Measurements from ENCODE around the gene GCK.
"Not testable (repeated sequence)": the region's sequence is repeated elsewhere in the genome, so short reads cannot be mapped to it uniquely, and the experiment has no call there.

Gene GCK

GRCh38 chr7:44126574-44126973, 62.7 kb downstream of the GCK start:
- H3K79me1 ChIP-seq (ENCODE audit: low read length); H4K8ac ChIP-seq (ENCODE audit: low read depth, low read length); H3K4me3 ChIP-seq (ENCODE audit: low read length); H3K23ac ChIP-seq (ENCODE audit: low read length); H2AK5ac ChIP-seq (ENCODE audit: low read length); H3K18ac ChIP-seq (ENCODE audit: low read length); H3K27ac ChIP-seq (ENCODE audit: low read depth, low read length); H3K56ac ChIP-seq (ENCODE audit: low read length); H3K4me2 ChIP-seq (ENCODE audit: low read length); H2BK15ac ChIP-seq (replicated peaks; ENCODE audit: low read depth); H4K5ac ChIP-seq (ENCODE audit: low read length); H2BK5ac ChIP-seq (ENCODE audit: low read length); DNase-seq; H3K27me3 ChIP-seq (ENCODE audit: insufficient read depth, low read length, poor library complexity); H2BK120ac ChIP-seq (ENCODE audit: low read depth, low read length); H3K9ac ChIP-seq (ENCODE audit: low read length); H3K79me2 ChIP-seq (ENCODE audit: control insufficient read depth, insufficient read depth, low read length); H3K4ac ChIP-seq (ENCODE audit: low read depth, low read length); H3K4me1 ChIP-seq (ENCODE audit: control insufficient read depth, low read depth, low read length); H3K36me3 ChIP-seq (ENCODE audit: control insufficient read depth, insufficient read depth, low read length): not testable (repeated sequence)
- no CpG with 5 or more reads among the region's 4 CpGs for WGBS (ENCODE audit: extremely low coverage, insufficient coverage, low lambda C conversion rate)

GRCh38 chr7:44124822-44125202, 64.4 kb downstream of the GCK start:
- H4K8ac ChIP-seq (ENCODE audit: low read depth, low read length) = no peak overlapping the region
- H3K56ac ChIP-seq (ENCODE audit: low read length) = no peak overlapping the region
- H3K4me2 ChIP-seq (ENCODE audit: low read length) = no peak overlapping the region
- no peak overlapping the region for H3K27ac ChIP-seq (ENCODE audit: low read depth, low read length)
- no peak overlapping the region for H4K5ac ChIP-seq (ENCODE audit: low read length)
- no peak overlapping the region for H3K18ac ChIP-seq (ENCODE audit: low read length)
- no peak overlapping the region for H2BK5ac ChIP-seq (ENCODE audit: low read length)
- H3K27me3 ChIP-seq (ENCODE audit: insufficient read depth, low read length, poor library complexity) = no peaks in the 10 kb centered on the region
- no CpG with 5 or more reads among the region's 6 CpGs for WGBS (ENCODE audit: extremely low coverage, insufficient coverage, low lambda C conversion rate)
- H2AK5ac ChIP-seq (ENCODE audit: low read length) = no peak overlapping the region
- H3K36me3 ChIP-seq (ENCODE audit: control insufficient read depth, insufficient read depth, low read length) = peaks cover 2% of the 10 kb centered on the region
- no peak for DNase-seq
- no peak overlapping the region for H3K9ac ChIP-seq (ENCODE audit: low read length)
- H3K4ac ChIP-seq (ENCODE audit: low read depth, low read length) = no peak overlapping the region
- no peak overlapping the region for H2BK15ac ChIP-seq (replicated peaks; ENCODE audit: low read depth)
- no peak overlapping the region for H2BK120ac ChIP-seq (ENCODE audit: low read depth, low read length)
- H3K4me1 ChIP-seq (ENCODE audit: control insufficient read depth, low read depth, low read length) = no peaks in the 10 kb centered on the region
- no peak overlapping the region for H3K4me3 ChIP-seq (ENCODE audit: low read length)
- no peak overlapping the region for H3K23ac ChIP-seq (ENCODE audit: low read length)
- peaks cover 13% of the 10 kb centered on the region for H3K79me1 ChIP-seq (ENCODE audit: low read length)
- peaks cover 14% of the 10 kb centered on the region for H3K79me2 ChIP-seq (ENCODE audit: control insufficient read depth, insufficient read depth, low read length)

- Histone ChIP-seq H2BK15ac (replicated peaks; ENCODE audit: low read depth) (no peak within 1 kb of the TSS), H3K18ac (ENCODE audit: low read length) (peak within 1 kb of the TSS; percentile 15), H3K79me1 (ENCODE audit: low read length) (peaks cover 21% of the 10 kb centered on the region), H3K4me1 (ENCODE audit: control insufficient read depth, low read depth, low read length) (no peaks in the 10 kb centered on the region), H4K5ac (ENCODE audit: low read length) (no peak within 1 kb of the TSS), H3K4ac (ENCODE audit: low read depth, low read length) (no peak within 1 kb of the TSS), H4K8ac (ENCODE audit: low read depth, low read length) (no peak within 1 kb of the TSS), H2AK5ac (ENCODE audit: low read length) (peak within 1 kb of the TSS; percentile 6), H3K79me2 (ENCODE audit: control insufficient read depth, insufficient read depth, low read length) (peaks cover 20% of the 10 kb centered on the region), H3K23ac (ENCODE audit: low read length) (no peak within 1 kb of the TSS), H3K4me3 (ENCODE audit: low read length) (peak within 1 kb of the TSS; percentile 84), H3K9ac (ENCODE audit: low read length) (peak within 1 kb of the TSS; percentile 89), H2BK120ac (ENCODE audit: low read depth, low read length) (no peak within 1 kb of the TSS), H3K36me3 (ENCODE audit: control insufficient read depth, insufficient read depth, low read length) (peaks cover 2% of the 10 kb centered on the region), H3K27me3 (ENCODE audit: insufficient read depth, low read length, poor library complexity) (no peaks in the 10 kb centered on the region), H3K27ac (ENCODE audit: low read depth, low read length) (peak within 1 kb of the TSS; percentile 33), H3K56ac (ENCODE audit: low read length) (peak within 1 kb of the TSS; percentile 97), H2BK5ac (ENCODE audit: low read length) (no peak within 1 kb of the TSS), H3K4me2 (ENCODE audit: low read length) (peak within 1 kb of the TSS; percentile 96)
- no CpG with 5 or more reads among the region's 86 CpGs for WGBS (ENCODE audit: extremely low coverage, insufficient coverage, low lambda C conversion rate)
- peak; percentile 98 for DNase-seq
Measured at GRCh38 chr7:44123190-44124003, 65.8 kb downstream of the GCK start, which contains the start of gene POLD2. POLD2 (minus strand) TSS chr7:44123548; CDS start chr7:44122053, 1,495 bp downstream.

GRCh38 chr7:44122529-44122928, 66.7 kb downstream of the GCK start:
- Histone ChIP-seq H3K56ac (ENCODE audit: low read length) (peak overlapping the region; percentile 97), H3K4me1 (ENCODE audit: control insufficient read depth, low read depth, low read length) (no peaks in the 10 kb centered on the region), H3K79me2 (ENCODE audit: control insufficient read depth, insufficient read depth, low read length) (peaks cover 20% of the 10 kb centered on the region), H3K4ac (ENCODE audit: low read depth, low read length) (no peak overlapping the region), H2BK120ac (ENCODE audit: low read depth, low read length) (no peak overlapping the region), H3K27me3 (ENCODE audit: insufficient read depth, low read length, poor library complexity) (no peaks in the 10 kb centered on the region), H3K23ac (ENCODE audit: low read length) (no peak overlapping the region), H4K8ac (ENCODE audit: low read depth, low read length) (no peak overlapping the region), H3K4me2 (ENCODE audit: low read length) (peak overlapping the region; percentile 64), H2BK15ac (replicated peaks; ENCODE audit: low read depth) (no peak overlapping the region), H3K79me1 (ENCODE audit: low read length) (peaks cover 24% of the 10 kb centered on the region), H3K36me3 (ENCODE audit: control insufficient read depth, insufficient read depth, low read length) (peaks cover 2% of the 10 kb centered on the region), H3K9ac (ENCODE audit: low read length) (peak overlapping the region; percentile 77), H2BK5ac (ENCODE audit: low read length) (no peak overlapping the region), H3K18ac (ENCODE audit: low read length) (no peak overlapping the region), H3K4me3 (ENCODE audit: low read length) (peak overlapping the region; percentile 84), H3K27ac (ENCODE audit: low read depth, low read length) (no peak overlapping the region), H2AK5ac (ENCODE audit: low read length) (peak overlapping the region; percentile 6), H4K5ac (ENCODE audit: low read length) (no peak overlapping the region)
- DNase-seq = no peak
- no CpG with 5 or more reads among the region's 1 CpG for WGBS (ENCODE audit: extremely low coverage, insufficient coverage, low lambda C conversion rate)

- Histone ChIP-seq H2BK120ac (ENCODE audit: low read depth, low read length) (no peak overlapping the region), H2BK5ac (ENCODE audit: low read length) (no peak overlapping the region), H3K4me3 (ENCODE audit: low read length) (no peak overlapping the region), H3K79me2 (ENCODE audit: control insufficient read depth, insufficient read depth, low read length) (peaks cover 20% of the 10 kb centered on the region), H3K4me1 (ENCODE audit: control insufficient read depth, low read depth, low read length) (no peaks in the 10 kb centered on the region), H3K36me3 (ENCODE audit: control insufficient read depth, insufficient read depth, low read length) (peaks cover 2% of the 10 kb centered on the region), H2BK15ac (replicated peaks; ENCODE audit: low read depth) (no peak overlapping the region), H2AK5ac (ENCODE audit: low read length) (no peak overlapping the region), H3K27ac (ENCODE audit: low read depth, low read length) (no peak overlapping the region), H3K79me1 (ENCODE audit: low read length) (peaks cover 24% of the 10 kb centered on the region), H3K27me3 (ENCODE audit: insufficient read depth, low read length, poor library complexity) (no peaks in the 10 kb centered on the region), H3K9ac (ENCODE audit: low read length) (peak overlapping the region; percentile 6), H3K23ac (ENCODE audit: low read length) (no peak overlapping the region), H3K56ac (ENCODE audit: low read length) (no peak overlapping the region), H4K8ac (ENCODE audit: low read depth, low read length) (no peak overlapping the region), H4K5ac (ENCODE audit: low read length) (no peak overlapping the region), H3K4ac (ENCODE audit: low read depth, low read length) (no peak overlapping the region), H3K18ac (ENCODE audit: low read length) (no peak overlapping the region), H3K4me2 (ENCODE audit: low read length) (no peak overlapping the region)
- WGBS (ENCODE audit: extremely low coverage, insufficient coverage, low lambda C conversion rate) = no CpG with 5 or more reads among the region's 12 CpGs
- DNase-seq = no peak
Measured at GRCh38 chr7:44121761-44122420, 67.3 kb downstream of the GCK start.

All from mesendoderm (in vitro differentiated cells).